Measurements from ENCODE around the gene SF3B4. TPM values are rescaled to one million over a fixed set of nuclear protein-coding genes. Genes with fewer than 3 reads are reported as not detected.

The SF3B4 gene
- total and polyA plus RNA-seq, 2 of the 8 experiments (the other 6 are each of a cell fraction or from before 2014, with no cell fraction given) = 81.1 to 122 TPM

DNA sequence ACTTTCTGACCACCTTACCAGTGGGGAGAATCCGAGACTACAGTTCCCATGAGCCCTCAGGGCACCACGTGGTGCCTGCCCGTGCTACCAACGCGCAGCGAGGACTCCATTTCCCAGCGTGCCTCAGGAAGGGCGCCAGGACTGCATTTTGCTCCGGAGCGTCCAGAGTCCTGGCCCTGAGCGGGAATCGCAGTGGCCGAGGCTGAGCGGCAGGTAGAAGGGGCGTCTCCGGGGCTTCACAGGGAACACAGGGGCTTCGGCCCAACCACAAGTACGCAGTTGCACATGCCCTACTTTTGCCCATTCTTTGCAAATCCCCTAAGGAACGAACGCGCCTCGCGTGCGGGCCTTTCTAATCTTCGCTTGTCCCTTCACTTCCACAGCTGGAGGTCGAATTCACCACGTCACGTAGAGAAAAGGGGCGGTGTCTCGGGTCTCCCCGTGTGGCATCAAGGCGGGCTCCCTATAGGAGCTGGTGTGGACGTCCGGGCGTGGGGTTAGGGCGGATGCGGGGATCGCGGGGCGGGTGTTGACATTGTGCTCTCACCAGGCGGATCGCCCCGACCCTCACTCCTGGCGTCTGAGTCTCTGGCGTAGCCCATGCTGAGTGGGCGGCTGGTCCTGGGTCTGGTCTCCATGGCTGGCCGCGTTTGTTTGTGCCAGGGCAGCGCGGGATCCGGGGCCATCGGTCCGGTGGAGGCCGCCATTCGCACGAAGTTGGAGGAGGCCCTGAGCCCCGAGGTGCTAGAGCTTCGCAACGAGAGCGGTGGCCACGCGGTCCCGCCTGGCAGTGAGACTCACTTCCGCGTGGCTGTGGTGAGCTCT is 27.9 kb downstream of the SF3B4 start, which contains the start of gene BOLA1 (continued):
- no peak for TF ChIP-seq CHD7 (IDR thresholded peaks at IDR 0.05; ENCODE audit: insufficient replicate concordance, low read length)
- peak; percentile 45 for TF ChIP-seq SAP30 (IDR thresholded peaks at IDR 0.05; ENCODE audit: insufficient read depth, insufficient replicate concordance, low read length)
- TF ChIP-seq, protein P1, sequence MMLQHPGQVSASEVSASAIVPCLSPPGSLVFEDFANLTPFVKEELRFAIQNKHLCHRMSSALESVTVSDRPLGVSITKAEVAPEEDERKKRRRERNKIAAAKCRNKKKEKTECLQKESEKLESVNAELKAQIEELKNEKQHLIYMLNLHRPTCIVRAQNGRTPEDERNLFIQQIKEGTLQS (IDR thresholded peaks at IDR 0.05; ENCODE audit: insufficient read depth, low read depth, low read length) = peak; percentile 98
- TF ChIP-seq RBBP5 (IDR thresholded peaks at IDR 0.05; ENCODE audit: borderline replicate concordance, low read depth, low read length) = peak; percentile 41; the same call in 1 of the 2 replicates
- TF ChIP-seq, protein P2, sequence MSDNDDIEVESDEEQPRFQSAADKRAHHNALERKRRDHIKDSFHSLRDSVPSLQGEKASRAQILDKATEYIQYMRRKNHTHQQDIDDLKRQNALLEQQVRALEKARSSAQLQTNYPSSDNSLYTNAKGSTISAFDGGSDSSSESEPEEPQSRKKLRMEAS (IDR thresholded peaks at IDR 0.05) = peak; percentile 92
- peak; percentile 87 for TF ChIP-seq TBP (IDR thresholded peaks at IDR 0.05; ENCODE audit: low read depth, low read length)
- TF ChIP-seq CHD2 (IDR thresholded peaks at IDR 0.05; ENCODE audit: low read length) = peak; percentile 77
- TF ChIP-seq RFX5 (IDR thresholded peaks at IDR 0.05; ENCODE audit: borderline replicate concordance, low read depth, low read length) = no peak

Data from H1 (cell line).